HG02981 (cell line): ENCODE measurements around the gene MC3R.
A peak's percentile ranks its signal among the peaks of the same experiment; 100 is the strongest.
"Not testable (repeated sequence)": the region's sequence is repeated elsewhere in the genome, so short reads cannot be mapped to it uniquely, and the experiment has no call there.

Experiments used
- ATAC-seq: cut with Tn5 transposase; IDR thresholded peaks from one replicate; pipeline ENCODE4 v1.9.1; 2021; ENCODE audit warnings: mild to moderate bottlenecking, moderate library complexity; ENCODE audit not compliant: unreplicated experiment

The MC3R gene

DNA sequence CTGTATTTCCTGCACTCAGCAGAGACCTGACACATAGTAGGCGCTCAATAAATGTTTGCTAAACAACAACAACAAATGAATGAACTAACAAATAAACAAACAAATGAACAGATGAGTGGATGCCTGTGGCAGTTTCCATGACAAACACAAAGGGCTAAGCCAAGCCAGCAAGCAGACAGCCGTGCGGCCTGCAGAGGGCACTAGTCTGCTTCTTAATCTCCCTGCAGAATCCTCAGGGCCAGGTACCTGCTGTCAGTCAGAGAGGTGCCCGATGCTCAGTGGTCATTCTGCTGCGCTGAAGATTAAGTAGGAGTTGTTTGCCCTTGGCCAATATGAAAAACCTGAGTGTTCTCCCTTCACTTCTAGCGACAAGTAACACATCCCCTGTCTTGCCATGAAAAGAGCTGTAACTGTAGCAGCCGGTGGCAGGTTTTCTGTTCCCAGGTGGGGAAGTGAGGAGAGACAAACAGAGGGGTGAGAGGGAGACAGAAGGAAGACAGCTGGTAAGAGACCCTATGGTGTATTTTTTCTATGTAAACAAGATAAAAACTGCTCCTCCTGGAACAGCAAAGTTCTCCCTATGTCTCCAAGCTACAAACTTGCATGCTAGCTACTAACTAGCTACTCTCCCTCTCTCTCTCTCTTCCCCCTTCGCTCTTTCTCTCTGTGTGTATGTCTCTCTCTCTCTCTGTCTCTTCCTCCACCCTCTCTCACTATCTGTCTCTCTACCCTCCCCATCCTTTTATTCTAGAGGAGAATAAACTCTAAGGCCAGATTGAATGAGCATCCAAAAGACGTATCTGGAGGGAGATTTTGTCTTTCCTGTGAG is at the start of gene MC3R:
MC3R (plus strand) TSS at position 779 of the 829 bp plus-strand sequence. CDS start 112 bp downstream, outside the sequence.
- ATAC-seq, result peak; percentile 83

DNA sequence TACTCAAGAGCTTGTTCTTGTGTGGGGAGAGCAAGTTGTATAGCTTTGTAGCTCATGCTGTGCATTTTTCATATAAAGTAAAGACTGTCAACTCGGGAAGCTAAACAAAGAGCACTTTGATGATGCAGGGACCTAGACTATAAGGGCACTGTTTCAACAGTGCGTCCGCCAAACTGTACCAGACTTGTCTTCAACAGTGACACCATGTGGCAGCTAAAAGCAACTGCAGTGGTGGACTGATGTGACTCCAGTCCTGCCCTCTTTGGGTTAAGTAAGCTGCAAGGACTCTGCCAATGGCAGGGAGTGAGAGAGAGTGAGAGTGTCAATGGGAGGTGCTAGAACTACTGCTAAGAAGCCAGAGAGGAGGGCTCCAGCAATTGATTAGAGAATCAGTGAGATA is 48.1 kb upstream of the MC3R start:
- no peak for ATAC-seq

DNA sequence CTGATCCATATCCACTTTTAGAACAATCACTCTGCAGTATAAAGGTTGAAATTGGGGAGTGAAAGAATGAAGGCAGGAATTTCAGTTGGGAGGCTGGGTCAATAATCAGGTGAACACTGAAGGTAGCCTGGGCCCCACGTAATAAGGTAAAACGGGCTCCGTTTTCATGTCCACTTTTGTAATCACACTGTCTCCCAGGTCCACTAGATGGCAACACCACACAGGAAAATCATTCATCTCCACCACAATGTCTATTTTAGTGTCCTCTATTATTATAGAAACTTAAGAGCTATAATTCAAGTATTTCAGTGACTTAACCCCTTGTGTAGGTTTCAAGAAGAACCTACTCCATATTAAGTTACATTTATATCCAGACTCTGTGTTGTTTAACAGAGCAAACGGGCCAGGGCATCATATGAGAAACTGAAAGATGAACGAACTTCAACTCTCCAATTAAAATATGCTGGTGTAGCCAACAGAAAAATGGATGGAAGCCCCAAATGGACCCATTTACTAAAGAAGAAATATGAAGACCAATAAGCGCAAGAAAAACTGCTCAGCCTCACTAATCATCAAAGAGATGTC is 45.9 kb upstream of the MC3R start:
- no peak for ATAC-seq

DNA sequence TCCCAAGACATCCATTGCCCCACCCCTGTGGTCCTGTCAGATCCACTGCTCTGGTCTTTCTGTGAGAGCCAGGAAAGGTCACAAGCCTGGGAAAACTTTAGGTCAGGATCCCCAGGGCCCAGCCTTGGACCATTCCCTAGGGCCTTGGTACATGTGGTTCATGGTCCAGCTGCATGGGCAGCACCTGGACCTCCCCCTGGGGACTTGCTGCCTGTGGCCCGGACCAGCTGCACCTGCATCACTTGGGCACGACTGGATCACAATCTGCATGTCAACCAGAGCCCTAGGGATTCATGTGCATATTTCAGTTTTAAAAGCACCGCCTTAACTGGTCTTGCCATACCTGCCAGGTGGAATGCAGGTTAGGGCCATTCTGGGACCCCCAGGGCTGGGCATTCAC is 44.3 kb upstream of the MC3R start:
- no peak for ATAC-seq

DNA sequence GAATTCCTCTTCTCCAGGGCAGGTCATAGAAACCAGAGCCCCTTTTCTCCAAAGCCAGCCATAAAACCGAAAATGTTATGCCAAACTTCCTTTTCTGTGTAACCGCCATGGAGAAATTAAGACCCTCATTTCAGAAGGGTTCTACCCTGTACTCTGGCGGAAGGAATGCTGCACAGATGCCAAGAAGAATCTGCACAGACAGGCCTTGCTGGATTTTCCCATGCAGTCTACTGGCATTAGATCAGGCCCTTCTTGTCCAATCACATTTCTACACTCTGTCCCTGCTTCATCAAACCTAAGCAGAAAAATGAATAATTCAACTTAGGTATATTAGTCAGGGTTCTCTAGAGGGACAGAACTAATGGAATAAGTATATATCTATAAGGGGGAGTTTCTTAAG is 43.2 kb upstream of the MC3R start:
- no peak for ATAC-seq

DNA sequence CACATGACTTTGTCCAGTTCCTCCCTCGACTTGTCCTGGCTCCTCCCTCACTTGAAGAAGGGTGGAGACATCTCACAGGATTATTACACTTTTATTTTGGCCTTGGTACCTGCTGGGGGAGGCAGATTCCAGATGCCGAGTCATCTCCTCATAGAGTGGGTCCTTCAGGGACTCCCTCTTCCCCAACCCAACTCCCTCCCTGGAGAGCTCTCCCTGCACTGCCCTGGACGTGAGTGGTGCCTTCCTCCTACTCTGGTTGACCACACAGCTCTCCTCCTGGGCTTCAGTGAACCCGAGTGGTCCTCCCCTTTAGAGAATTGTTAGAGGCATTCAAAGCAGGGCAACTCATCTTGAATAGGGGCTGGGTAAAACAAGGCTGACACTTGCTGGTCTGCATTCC is 40.9 kb upstream of the MC3R start:
- ATAC-seq, result no peak

DNA sequence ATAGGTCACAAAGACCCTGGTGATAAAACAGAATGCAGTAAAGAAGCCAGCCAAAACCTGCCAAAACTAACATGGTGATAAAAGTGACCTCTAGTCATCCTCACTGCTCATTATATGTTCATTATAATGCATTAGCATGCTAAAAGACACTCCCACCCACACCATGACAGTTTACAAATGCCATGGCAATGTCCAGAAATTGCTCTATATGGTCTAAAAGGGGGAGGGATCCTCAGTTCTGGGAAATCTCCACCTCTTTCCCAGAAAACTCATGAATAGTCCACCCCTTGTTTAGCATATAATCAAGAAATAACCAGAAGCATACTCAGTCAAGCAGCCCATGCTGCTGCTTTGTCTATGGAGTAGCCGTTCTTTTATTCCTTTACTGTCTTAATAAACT is 40.4 kb upstream of the MC3R start:
- ATAC-seq, result no peak

DNA sequence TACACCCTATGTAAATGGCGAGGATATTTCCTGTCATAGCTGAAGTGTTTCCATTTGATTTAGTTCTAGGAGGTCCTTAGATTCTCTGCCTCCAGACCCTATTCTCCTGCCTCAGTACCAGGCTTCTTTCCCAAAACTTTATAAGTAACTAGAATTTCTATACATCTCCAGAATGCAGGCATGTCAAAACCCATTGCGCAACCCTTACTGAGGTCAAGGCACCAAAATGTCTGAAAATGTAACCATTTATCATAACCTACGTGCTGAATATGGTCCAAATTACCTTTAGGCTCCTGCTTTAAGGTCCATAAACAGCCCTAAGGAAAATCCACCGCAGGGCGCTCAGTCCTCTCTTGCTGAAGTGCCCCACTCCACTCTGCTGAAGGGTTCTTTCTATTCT is 37.5 kb upstream of the MC3R start:
- no peak for ATAC-seq

DNA sequence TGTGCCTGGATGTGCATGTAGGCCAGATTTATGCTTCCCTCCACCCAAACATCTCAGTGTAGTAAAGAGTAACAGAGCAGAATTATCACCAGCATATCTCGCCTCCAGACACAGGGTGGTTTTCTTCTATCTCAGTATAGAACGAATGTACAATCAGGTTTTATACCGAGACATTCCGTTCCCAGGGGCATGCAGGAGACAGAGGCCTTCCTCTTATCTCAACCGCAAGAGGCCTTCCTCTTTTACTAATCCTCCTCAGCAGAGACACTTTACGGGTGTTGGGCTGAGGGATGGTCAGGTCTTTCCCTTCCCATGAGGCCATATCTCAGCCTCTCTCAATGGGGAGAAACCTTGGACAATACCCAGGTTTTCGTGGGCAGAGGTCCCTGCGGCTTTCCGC is 36.4 kb upstream of the MC3R start:
- ATAC-seq, result no peak

DNA sequence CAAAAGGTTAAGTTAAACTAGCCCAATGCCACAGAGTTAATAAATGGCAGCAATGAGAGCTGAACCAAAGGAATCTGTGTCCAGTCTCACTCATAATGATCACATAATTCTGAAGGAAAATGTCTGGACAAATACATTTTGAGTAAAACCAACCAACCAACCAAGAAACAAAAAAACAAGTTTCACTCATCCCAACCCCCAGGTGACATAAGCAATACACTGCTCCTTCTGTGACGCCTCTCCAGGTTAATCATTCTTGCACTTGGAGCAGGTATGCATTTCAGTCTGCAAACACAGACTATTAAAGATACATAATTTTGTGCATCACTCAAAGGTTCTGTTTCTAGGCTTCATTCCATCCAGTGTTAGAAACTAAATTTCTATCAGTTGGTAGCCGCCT is 35.2 kb upstream of the MC3R start:
- ATAC-seq, result no peak

DNA sequence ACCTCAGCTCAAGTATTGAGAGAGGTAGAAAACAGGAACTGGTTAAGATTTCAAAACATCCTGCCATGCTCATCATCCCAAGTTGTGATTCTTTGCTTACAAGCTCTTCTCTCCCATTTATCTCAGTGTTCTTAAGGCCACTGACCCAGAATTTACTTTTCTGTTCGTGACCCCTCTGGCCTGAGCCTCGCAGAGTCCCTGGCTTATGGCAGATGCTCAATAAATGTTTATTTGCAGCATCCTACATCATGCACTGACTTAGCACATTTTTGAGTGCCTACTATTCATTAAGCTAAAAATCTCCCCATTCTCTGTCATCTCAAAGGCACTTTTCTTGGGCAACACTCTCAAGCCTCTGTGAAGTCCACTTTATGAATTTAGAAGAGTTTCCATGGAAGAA is 33.4 kb upstream of the MC3R start:
- no peak for ATAC-seq

DNA sequence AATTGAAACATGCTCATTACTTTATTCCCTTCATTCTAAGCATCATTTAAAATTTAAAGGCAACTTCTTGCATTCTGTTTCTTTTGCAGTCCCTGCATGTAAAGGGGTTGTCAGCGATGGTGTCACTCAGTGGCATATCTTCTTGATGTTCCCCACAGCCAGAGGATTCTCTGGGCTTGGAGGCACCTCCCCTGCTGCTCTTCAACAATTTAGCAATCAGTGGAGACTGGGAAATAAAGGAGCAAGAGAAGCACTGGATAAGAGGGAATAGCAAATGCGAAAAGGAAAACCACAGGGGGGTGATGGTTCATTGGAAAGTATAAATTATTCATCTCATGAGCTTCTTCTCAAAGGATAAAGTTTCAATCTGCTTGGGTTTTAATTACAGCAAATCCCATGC is 30.7 kb upstream of the MC3R start:
- no peak for ATAC-seq

DNA sequence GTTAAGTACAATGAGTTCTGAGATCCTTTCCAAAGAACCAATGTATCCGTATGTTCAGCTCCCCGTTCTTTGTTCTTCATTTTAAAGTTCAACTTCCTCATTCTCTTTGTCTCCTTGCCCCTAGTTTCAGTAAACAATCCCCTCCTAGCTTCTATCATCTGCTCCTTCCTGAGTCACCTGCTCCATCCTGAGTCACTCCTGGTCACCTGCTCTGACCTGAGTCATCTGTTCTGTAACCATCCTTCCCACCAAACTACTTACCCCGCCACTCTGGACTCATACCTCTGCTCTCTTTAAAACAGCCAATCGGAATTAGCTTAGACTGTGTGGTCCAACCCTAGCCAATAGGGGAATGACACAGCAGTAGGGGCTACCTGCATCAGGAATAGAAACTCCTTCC is 27.3 kb upstream of the MC3R start:
- not testable (repeated sequence) for ATAC-seq

DNA sequence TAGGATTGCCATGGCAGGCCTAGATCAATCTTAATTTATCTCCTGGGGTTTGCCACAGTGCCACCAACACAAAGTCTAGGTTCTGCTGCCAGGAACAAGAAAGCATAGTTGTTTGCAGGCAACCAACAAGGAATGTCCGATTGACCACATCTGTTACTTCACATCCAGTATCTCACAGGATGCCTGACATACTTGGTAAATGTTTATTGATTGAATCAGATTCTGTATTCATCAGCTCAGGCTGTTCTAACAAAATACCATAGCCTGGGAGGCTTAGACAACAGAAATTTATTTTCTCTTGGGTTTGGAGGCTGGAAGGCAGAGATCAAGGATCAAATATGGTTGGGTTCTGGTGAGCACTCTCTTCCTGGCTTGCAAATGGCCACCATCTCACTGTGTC is 26.3 kb upstream of the MC3R start:
- no peak for ATAC-seq

DNA sequence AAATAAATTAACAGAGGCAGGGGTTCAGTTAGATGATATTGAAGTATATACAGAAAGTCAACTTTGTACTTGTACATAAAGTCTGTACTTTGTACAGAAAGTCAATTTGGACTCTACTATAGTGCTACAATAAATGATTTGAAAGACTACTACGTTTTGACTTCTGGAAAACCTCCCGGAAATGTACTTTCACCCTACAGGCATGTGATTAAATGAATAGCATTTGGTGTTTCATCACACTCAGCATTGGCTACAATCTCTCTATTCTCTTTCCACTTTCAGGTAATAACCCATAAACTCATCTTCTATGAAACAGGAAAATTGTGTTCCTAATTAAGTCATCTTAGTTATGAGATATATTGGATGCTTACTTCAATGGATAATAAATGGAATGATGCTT is 25.6 kb upstream of the MC3R start:
- ATAC-seq, result no peak

DNA sequence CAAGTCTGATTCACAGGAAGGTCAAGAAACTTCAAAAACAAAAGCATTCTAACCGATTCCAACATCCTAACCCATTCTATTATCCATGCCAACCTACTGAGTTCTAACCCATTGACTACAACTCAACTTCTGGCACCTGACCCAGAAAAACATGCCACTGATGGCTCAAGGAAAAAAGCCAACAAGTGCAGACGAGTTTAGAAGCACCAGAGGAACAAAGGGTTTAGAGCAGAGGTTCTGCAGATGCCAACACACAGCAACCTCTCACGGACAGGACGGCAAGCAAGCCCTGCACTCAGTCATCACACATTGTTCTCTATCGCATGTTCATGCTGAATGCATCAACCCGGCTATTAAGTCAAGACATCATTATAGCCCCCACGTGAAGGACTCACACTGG is 25.2 kb upstream of the MC3R start:
- ATAC-seq, result no peak

DNA sequence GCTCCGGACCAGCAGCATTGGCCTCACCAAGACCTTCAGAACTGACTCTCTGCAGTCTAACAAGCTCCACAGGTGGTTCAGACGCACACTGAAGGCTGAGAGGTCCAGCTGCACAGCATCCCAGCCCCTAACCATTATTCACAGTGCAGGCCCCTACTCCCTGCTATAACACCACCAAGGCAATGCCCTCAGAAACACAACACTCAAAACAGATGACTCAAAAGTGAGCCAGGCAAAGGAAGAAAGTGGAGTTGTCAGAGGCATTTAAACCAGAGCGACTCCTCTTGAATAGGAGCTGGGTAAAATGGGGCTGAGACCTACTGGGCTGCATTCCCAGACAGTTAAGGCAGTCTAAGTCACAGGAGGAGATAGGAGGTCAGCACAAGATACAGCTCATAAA is 20.5 kb upstream of the MC3R start:
- no peak for ATAC-seq

DNA sequence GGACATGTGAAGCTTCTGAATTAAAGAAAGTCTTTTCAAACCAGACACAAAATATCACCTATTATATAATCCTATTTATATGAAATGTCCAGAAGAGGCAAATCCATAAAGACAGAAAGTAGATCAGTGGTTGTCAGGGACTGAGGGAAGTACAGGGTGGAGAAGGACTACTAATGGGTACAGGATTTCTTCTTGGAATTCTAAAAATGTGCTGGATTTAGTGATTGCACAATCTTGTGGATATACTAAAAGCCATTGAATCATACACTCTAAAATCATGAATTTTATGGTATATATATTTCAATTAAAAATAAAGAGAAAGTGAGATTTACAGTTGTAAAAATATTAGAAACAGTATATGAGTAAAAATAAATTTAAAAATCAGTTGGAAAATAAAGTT is 18.7 kb upstream of the MC3R start:
- ATAC-seq, result no peak

DNA sequence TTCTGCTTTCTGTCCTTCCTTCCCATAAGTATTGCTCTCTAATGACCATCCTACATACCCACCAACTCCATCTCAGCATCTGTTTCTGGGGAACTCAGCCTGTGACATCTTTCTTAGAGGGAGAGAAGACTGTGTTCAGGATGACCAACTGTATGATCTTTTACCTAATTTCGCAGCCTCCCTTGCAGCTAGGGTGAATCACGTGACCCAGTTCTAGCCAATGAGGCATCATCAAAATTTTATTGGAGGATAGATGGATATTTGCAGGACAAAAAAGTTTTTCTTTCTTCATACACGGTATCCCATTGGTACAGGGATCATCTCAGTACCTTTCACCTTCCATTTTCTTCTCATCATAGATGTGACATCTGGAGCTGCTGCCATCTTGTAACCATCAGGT is 14.4 kb upstream of the MC3R start:
- ATAC-seq, result no peak

DNA sequence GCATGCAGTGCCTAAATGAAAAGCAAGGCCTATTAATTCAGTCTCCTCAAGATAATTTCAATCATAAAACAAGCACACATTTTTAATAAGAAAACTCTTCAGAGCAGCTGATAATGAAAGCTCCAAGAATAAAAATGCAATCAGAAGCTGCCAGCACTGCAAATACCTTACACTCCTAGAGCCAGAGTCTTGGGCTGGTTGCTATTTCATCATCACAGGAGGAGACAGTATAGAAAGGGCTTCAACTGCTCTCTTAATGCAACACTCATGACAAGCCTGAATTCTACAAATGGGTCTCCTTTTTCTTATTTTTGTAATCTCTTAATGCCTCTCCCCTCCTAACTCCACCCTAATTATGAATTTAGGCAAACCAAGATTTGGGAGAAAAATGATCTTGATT is 11.2 kb upstream of the MC3R start:
- no peak for ATAC-seq

DNA sequence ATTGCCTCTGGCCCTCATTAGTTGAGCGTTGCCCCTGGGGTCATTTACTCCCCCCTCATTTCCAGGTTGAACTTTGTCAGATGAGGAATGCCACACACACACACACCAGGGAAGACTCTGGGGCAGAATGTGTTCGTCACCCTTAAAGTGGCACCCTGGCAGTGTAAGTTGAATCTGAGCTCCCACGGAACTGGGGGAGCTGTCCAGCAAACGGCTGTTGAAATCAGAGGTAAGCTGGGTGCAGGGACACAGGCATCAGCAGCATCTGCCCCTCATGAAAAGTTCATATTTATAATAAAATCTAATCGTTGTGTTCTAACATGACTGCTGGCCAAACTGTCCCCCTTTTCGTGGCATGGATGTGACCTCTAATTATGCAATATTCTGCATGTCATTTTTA is 4.3 kb upstream of the MC3R start:
- no peak for ATAC-seq

DNA sequence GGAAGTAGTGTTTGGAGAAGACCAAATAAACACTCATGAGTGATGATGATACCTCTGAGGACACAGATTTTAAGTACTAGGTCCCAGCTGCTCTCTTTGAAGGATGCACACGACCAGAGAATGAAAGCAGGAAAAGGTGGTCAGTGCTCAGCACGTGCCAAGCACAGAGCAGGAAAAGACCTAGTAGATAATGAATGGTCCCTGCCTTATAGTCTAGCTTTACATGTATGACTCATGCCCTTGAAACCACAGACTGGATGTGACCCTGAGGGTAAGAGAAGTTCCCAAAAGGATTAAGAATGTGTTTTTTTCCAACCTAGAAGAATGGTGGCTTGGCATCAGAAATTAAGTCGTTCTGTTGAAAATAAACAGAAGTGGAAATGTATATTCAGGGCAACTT is 2.8 kb upstream of the MC3R start:
- no peak for ATAC-seq
